NCI-H1092 treated with DMSO at 0.1 percent for 48 hours (cell line): ENCODE measurements around the gene ZNF618.

Experiments used
- DNase-seq: peaks from one replicate; lab custom pipeline; 2025; lab: John Stamatoyannopoulos, UW

Gene ZNF618

GRCh38 chr9:114046237-114046755, 170.2 kb downstream of the ZNF618 start:
- no peak for DNase-seq

- DNase-seq, result no peak
Measured at GRCh38 chr9:114046875-114047274, 170.8 kb downstream of the ZNF618 start.

- DNase-seq, result no peak
Measured at GRCh38 chr9:114047717-114048116, 171.6 kb downstream of the ZNF618 start.

- DNase-seq, result no peak
Measured at GRCh38 chr9:114048533-114049415, 172.7 kb downstream of the ZNF618 start.

- DNase-seq, result no peak
Measured at GRCh38 chr9:114049441-114050225, 173.5 kb downstream of the ZNF618 start.

- DNase-seq, result no peak
Measured at GRCh38 chr9:114050226-114050568, 174.1 kb downstream of the ZNF618 start.

- no peak for DNase-seq
Measured at GRCh38 chr9:114050646-114051045, 174.5 kb downstream of the ZNF618 start.

- DNase-seq, result no peak
Measured at GRCh38 chr9:114051281-114051680, 175.2 kb downstream of the ZNF618 start.

GRCh38 chr9:114051706-114052105, 175.6 kb downstream of the ZNF618 start:
- DNase-seq, result no peak

- DNase-seq, result no peak
Measured at GRCh38 chr9:114053246-114054005, 177.3 kb downstream of the ZNF618 start.

GRCh38 chr9:114054191-114054690, 178.1 kb downstream of the ZNF618 start:
- no peak for DNase-seq

- DNase-seq, result no peak
Measured at GRCh38 chr9:114055061-114055460, 179.0 kb downstream of the ZNF618 start.

GRCh38 chr9:114055894-114056293, 179.8 kb downstream of the ZNF618 start:
- no peak for DNase-seq

- no peak for DNase-seq
Measured at GRCh38 chr9:114056527-114056926, 180.4 kb downstream of the ZNF618 start.

GRCh38 chr9:114057161-114057885, 181.2 kb downstream of the ZNF618 start:
- DNase-seq, result no peak

- DNase-seq, result no peak
Measured at GRCh38 chr9:114058688-114059046, 182.6 kb downstream of the ZNF618 start.

- DNase-seq, result no peak
Measured at GRCh38 chr9:114059047-114059803, 183.1 kb downstream of the ZNF618 start.

GRCh38 chr9:114060070-114060469, 184.0 kb downstream of the ZNF618 start:
- DNase-seq, result no peak

- no peak for DNase-seq
Measured at GRCh38 chr9:114060711-114061110, 184.6 kb downstream of the ZNF618 start.

- DNase-seq, result no peak
Measured at GRCh38 chr9:114061292-114061691, 185.2 kb downstream of the ZNF618 start.
